GM12864 (cell line): ENCODE data around the gene NPR3.

ENCODE experiments used
- DNase-seq: peaks from one replicate; pipeline ENCODE4 v3.0.0-alpha.2; 2011; ENCODE audit warnings: low read depth
- H3K4me3 ChIP-seq: 2 replicates; pipeline ENCODE4 v1.5.1; 2011; ENCODE audit warnings: mild to moderate bottlenecking, low read depth, low read length, control low read depth
- CTCF ChIP-seq: IDR thresholded peaks from 2 replicates; pipeline ENCODE4 v1.5.1; 2011; ENCODE audit warnings: low read depth, mild to moderate bottlenecking, moderate library complexity, low read length, control low read depth, inconsistent platforms; ENCODE audit errors: missing control alignments

Gene NPR3

GRCh38 chr5:32711681-32712480 is 760 bp downstream of the NPR3 start:
- no peak for TF ChIP-seq CTCF
- no peak for DNase-seq
- H3K4me3 ChIP-seq = no peak overlapping the region

- no peak for TF ChIP-seq CTCF
- no peak overlapping the region for H3K4me3 ChIP-seq
- no peak for DNase-seq
Measured at GRCh38 chr5:32712481-32713360, 1.6 kb downstream of the NPR3 start.

GRCh38 chr5:32713361-32713769 is 2.2 kb downstream of the NPR3 start:
- DNase-seq = no peak
- no peak for TF ChIP-seq CTCF
- no peak overlapping the region for H3K4me3 ChIP-seq

GRCh38 chr5:32713770-32714381 is 2.8 kb downstream of the NPR3 start:
- no peak for TF ChIP-seq CTCF
- no peak overlapping the region for H3K4me3 ChIP-seq
- no peak for DNase-seq

GRCh38 chr5:32714836-32715235 is 3.7 kb downstream of the NPR3 start:
- no peak for DNase-seq
- H3K4me3 ChIP-seq = no peak overlapping the region
- TF ChIP-seq CTCF = no peak

GRCh38 chr5:32720300-32720699 is 9.2 kb downstream of the NPR3 start:
- no peak overlapping the region for H3K4me3 ChIP-seq
- TF ChIP-seq CTCF = no peak
- no peak for DNase-seq
